HG02943 (cell line): ENCODE data around the gene SETX.

Experiments used
- ATAC-seq: cut with Tn5 transposase; IDR thresholded peaks from one replicate; pipeline ENCODE4 v1.9.1; 2021; ENCODE audit warnings: mild to moderate bottlenecking, low read depth, moderate library complexity; ENCODE audit not compliant: unreplicated experiment

The SETX gene

DNA sequence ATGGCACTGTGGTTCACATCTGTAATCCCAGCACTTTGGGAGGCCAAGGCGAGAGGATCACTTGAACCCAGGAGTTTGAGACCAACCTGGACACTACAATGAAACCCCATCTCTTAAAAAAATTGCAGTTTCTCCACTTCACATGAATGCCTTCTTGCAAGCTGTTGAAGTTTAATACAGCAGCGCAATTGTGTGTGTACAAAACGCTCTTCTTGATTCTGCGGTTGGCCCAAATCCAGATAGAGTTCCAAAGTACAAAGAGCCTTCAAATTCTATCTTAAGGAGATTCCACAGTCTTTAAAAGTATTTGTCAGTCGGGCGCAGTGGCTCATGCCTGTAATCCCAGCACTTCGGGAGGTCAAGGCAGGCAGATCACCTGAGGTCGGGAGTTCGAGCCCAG, 9.3 kb upstream of the SETX start:
- no peak for ATAC-seq

DNA sequence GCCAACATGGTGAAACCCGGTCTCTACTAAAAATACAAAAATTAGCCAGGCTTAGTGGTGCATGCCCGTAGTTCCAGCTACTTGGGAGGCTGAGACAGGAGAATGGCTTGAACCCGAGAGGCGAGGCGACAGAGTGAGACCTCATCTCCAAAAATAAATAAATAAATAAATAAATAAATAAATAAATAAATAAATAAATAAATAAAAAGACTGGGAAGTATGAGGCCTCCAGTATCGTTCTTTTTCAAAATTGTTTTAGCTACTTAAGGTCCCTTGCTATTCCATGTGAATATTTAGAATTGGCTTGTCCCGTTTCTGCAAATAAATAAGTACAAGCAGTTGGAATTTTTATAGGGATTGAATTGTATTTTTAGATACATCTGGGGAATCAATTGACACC, 3.0 kb upstream of the SETX start:
- ATAC-seq = no peak

DNA sequence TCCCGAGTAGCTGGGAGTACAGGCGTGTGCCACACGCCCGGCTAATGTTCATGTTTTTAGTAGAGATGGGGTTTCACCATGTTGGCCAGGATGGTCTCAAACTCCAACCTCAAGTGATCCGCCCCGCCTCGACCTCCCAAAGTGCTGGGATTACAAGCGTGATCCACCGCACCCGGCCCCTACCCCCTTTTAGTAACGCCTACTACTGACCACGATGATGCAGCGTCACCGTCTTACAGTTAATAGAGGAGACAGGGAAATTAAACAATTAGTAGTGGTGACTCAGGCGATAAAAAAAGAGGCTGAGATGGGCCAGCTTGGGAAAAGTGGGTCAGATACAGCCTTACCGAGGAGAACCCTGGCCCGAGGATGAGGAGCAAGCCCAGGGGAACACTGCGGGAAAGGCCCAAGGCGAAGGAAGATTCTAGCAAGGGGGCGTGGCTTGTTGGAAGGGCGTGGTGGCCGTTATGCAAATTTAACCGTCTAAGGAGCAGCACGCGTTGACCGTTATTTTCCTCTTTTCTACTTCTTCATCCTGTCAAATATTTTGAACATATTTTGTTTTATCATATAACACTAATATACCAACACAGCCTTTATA, 1.6 kb upstream of the SETX start:
- ATAC-seq = no peak

DNA sequence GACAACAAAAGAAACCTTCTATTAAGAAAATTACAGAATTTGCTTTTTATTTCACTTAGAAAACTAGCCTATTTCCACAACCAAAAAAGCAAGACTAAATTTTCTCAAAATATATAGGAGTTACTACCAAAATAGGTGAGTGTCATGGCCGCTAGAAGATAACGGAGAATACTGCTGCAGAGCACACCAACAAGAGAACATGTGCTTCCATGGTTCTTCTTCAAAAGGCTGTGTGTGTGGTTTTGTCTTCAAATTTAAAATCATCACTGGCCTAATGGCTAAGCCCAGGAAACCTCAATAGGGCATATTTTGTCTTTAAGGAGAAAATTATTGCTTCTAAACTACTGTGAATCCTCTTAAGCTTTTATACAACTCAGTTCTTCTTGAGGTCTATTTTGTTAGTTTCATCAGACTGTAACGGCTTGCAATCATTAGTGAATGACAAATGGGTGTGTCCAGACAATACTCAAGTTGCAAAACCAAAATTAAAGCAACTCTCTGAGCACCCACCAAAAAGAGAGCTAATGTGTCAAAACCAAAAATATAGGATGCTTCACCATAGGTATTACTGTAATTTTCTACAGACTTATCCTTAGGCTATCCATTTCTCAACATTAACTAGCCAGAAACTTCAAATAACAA, 3.3 kb downstream of the SETX start:
- ATAC-seq = no peak

DNA sequence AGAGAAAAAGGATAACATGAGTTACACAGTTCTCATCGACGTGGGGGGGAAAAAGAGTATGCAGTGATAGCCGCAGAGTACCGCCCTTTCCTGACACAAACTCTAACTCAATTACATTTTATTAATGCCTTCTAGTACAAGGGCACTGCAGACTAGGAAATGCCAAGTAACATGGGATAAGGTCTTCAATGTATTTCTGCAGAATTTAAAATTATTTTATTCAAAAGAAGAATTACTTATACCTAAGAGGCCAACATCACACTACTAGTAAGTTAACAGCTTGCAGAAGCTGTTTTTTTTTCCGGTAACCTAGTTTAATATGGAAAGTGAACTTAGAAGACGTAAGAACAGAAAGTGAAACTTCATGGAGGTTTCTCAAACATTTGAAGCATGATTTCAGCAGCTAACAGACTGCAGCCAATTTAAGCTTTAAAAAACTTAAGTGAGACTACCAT, 3.9 kb downstream of the SETX start:
- no peak for ATAC-seq

DNA sequence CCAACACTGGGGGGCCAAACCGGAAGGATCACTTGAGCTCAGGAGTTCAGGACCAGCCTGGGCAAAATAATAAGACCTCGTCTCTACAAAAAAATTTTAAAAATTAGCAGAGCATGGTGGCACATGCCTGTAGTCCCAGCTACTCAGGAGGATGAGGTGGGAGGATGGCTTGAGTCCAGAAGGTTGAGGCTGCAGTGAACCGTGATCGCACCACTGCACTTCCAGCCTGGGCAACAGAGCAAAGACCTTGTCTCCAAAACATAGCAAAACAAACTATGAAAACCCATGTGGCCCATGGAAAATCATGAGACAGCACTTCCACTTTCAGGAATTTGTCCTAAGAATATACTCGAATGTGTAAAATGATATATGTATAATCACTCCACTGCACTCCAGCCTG, 6.1 kb downstream of the SETX start:
- no peak for ATAC-seq

DNA sequence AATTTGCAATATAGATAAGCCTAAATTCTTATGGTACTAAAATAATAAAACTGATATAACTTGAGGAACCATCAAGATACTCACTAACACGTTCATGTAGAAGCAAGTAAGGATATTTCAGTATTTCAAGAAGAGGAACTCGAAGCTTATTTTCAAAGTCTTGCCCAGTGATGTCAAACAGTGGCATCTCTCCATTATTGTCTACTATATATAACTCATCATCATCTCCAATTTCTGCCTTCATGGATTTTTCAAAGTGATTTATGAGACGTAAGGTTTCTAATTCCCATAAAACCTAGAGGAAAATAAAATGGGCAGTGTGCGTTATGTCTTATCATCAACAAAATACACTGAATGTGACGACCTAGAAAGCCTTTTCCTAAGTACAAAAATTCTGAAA, 8.6 kb downstream of the SETX start:
- ATAC-seq = no peak

DNA sequence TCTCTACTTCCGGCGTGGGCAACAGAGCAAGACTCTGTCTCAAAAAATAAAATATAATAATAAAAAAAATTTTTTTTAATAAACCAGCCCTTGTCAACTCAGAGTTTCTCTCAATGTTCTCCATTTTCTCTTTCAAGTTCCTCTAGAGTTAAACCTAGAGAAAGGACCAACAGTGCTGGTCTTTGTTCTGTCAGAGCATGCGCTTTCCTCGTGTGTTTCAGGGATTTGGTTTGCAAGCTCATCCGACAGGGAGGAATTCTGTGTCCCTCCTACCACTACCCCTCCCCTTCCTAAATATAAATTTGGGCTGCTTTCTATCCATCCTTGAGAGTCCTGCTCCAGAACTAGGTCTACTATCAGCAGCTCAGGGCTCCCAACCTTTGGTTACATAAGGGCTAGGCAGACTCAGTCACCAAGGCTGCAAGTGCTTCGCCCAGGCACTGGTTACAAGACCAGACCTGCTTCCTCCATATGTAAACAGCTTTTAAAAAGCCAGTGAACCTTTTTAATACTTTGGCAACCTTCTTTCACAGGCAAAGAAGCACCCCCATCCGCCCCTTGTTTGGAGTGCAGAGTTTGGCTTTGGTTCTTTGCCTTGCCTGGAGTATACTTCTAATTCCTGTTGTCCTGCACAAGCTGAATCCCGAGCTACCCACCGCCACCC, 13.5 kb downstream of the SETX start:
- ATAC-seq = no peak

DNA sequence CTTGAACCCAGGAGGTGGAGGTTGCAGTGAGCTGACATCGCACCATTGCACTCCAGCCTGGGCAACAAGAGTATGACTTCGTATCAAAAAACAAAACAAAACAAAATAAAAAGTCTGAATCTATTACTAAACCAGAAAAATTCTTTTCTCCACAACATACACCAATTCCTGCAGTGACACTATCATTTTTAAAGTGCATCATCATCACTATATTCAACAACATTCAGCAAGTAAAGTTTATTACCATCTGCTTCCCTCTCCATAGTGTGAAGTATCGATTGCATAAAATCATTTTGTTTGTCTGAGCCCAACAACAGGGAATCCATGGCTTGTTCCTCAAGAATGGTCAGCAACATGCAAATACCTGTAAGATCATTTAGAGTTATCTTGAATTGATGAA, 20.4 kb downstream of the SETX start:
- no peak for ATAC-seq

DNA sequence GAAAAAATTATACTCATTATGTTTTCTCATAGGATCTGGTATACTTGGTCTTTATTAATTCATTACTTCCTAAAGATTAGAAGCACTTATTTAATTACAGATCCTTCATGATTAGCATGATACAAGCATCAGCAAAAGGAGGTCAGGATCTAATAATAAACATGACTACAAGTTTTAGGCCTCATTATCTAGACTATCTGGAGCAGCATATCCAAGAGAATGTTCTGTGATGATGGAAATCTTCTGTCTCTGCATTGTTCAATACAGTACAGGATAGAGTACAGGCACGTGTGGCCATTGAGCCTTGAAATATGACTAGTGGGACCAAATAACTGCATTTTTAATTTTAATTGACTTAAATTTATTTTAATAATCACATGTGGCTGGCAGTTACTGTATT, 21.2 kb downstream of the SETX start:
- no peak for ATAC-seq

DNA sequence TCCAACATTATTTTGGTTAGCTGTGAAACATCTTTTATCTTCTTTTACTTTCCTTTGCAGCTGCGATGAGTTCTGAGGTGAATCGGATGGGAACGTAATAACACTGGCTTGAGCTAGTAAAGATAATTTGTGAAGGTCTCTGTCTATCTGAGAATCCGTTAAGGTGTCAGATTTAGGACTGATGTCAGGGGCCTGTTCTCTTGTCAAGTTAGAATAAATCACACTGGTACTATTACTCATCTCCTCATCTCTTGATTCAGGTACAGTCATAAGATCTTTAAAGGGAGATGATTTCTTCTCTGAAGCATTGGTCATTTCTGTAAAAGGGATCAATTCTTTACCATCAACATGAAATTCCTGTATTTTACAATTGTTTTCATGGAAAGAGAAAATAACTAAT, 26.2 kb downstream of the SETX start:
- ATAC-seq = no peak

DNA sequence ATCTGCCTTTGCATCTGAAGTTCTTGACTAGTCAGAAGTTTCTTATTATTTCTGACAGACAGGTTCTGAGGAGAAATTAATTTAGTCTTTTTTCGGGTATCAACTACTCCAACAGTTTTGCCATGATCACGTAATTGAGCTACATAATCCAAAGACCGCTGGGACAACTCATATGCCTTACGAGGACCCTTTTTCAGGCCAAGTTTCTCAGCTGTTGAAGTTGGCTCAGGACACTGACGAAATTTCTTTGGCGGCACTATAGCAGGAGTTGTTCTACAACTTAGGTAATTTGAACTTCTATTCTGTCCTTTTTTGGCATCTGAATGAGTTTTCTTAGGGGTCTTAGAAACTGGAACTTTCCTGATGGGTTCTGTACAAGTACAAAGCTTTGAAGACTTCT, 27.2 kb downstream of the SETX start:
- ATAC-seq = no peak

DNA sequence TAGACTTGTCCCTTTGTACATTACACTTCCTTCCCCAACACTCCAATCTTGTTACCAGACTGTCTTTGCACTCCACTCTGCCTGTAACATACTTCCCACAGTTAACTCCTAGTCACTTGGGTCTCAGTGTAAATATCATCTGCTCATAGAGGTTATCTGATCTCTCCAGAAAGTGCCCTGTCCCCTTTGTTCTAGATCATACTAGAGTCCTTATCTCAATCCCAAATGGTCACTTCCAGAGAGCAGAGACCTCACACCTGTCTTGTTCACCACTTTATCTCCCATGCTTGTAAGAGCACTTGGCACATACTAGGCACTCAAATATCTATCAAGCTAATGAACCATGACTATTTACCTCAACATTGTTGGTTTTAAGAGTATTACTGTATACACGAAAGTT, 30.4 kb downstream of the SETX start:
- ATAC-seq = no peak

DNA sequence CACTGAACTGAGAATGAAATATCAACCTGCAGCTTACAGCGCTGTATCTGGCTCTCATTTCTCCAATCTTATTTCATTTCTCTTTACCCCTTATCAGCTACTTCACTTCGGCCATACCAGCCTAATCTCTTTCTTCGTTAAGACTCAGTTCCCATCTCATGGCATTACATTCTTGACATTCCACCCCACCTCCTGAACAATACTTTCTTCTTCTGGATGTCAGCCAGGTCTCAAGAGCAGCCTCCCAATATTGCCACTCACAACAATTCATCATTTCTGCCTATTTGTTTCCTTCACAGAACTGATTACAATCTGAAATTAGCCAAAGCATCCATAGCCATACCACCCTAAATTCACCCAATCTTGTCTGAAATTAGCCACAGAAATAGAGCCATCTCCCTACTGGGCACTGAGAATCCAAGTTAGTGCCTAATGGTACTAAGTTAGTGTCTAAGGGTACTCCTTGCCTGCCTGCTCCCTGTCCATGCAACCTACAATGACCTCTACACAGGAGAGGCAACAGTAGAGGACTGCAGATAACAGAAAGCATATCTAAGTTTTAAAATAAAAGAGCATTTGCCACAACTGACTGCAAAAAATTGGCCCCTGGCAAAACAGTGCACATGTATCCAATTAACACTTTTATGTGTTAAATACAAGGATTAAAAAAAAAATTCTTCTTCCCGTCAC, 35.2 kb downstream of the SETX start:
- no peak for ATAC-seq

DNA sequence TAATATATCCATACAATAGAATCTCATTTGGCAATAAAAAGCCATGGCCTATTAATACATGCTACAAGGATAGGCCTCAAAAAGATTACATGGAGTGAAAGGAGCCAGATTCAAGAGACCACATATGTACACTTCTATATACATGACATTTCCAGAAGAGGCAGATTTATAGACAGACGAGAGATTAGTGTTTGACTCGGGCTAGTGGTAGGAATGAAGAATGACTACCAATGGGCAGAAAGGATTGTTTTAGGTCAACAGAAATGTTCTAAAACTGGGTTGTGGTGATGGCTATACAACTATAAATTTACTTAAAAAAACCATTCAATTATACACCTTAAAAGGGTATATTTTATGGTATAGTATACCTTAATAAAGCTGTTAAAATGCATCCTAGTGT, 41.9 kb downstream of the SETX start:
- ATAC-seq = no peak

DNA sequence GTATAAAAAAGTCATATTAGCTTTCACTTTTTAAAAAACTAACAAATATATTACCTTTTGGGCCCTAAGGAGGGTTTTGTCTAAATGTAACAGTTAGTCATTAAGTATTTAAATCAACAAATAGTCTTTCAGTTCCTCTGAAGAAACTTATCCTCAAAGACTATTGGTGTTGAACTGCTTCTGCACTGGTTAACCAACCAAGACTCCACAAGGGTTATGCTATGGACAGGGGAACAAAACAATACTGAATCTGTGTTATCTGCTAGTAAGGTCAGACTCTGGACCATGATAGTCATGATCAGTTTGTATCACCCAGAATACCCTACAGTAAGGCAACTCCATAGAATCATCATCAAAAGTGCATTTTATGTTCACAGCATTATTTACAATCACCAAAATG, 42.4 kb downstream of the SETX start:
- no peak for ATAC-seq

DNA sequence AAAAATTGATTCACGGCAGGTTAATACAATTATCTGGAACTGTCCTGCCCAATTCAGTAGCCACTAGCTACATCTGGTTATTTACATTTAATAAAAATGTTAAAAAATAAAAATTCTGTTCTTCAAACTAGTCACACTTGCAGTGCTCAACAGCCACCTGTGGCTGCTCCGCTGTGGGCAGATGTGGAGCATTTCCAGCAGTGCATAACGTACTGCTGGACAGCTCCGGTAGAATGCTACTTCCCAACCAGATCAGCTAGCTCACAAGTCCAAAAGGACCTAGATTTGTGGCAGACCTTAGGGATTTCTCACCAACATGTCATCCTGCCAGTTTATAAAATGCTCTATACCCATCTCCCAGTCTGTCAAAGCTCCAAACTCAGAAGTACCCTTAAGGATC, 42.8 kb downstream of the SETX start:
- ATAC-seq = no peak

DNA sequence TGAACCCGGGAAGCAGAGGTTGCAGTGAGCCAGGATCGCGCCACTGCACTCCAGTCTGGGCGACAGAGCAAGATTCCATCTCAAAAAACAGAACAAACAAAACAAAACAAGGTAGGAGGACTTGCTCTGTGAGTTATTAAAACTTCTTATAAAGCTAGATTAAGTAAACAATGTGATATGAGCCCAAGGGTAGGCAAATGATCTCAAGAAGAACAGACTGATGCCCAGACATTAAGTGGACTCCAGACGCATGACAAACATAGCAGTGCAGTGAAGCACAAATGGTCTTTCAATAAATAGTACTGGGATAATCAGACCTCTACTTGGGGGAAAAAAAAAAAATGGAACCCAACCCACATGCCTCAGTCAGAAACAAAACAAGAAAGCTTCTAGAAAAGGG, 45.7 kb downstream of the SETX start:
- ATAC-seq = no peak

DNA sequence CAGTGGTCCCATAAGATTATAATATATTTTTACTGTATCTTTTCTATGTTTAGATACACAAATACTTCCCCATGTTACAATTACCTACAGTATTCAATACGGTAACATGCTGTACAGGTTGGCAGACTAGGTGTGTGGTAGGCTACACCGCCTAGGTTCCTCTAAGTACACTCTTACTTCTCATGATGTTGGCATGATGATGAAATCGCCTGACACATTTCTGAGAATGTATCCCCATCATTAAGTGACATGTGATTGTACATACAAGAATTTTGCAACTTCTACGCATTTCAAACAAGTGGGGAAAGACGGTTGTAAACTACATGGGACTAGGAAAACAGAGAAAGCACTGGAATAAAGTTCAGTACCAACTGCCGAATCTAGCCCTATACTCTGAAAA, 53.3 kb downstream of the SETX start:
- no peak for ATAC-seq

DNA sequence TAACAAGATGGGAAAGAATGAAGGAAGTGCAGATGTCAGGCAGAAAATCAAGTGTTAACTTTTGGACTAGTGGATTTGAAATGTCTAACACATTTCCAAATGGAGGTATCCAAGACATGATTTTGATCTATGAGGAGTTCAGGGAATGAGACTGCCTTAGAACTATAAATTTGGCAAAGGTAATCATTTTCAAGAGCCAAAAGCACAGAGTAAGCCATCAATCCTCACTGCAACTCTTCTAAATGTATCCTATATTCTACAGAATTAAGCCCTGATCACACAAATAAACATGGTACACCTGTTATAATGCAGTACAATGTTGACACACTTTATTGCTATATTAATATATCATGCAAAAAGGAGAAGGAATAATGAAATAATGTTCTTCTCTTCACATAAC, 55.6 kb downstream of the SETX start:
- no peak for ATAC-seq

DNA sequence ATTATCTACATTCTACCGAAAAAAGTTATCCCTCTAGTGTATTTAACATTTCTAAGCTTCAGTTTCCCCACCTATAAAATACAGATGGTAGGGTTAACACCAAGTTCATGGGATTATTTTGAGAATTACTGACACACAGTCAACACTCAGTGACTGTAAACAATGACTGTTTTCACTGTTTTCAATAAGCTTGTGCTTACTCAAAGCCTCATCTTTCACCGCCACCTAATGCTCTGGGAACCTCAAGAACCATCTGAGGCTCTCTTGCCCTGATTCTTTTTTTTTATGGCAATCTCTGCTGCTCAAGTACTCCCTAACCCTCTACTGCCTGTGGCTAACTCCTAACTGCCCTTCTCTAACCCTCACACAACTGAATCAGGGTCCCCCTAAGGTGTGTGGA, 59.6 kb downstream of the SETX start:
- no peak for ATAC-seq
